Duodenal mucosa (tissue), 2 donors: ENCODE measurements around the gene KRCC1.

ENCODE experiments used
- H3K27ac ChIP-seq: one replicate; pipeline ENCODE4 v1.7.0; 2013; ENCODE audit warnings: low read depth, low read length
- H3K27me3 ChIP-seq, 2 donors: one replicate each; pipeline ENCODE4 v1.7.0; 2013; ENCODE audit warnings: low read length in 2 of 2, control low read depth in 1 of 2; ENCODE audit not compliant: insufficient read depth in 2 of 2, control insufficient read depth in 1 of 2
- H3K36me3 ChIP-seq, 2 donors: one replicate each; pipeline ENCODE4 v1.7.0; 2013; ENCODE audit warnings: low read length in 2 of 2, control low read depth in 1 of 2; ENCODE audit not compliant: insufficient read depth in 2 of 2, control insufficient read depth in 1 of 2
- H3K4me1 ChIP-seq, 2 donors: one replicate each; pipeline ENCODE4 v1.7.0; 2013; ENCODE audit warnings: low read length in 2 of 2, control low read depth in 1 of 2; ENCODE audit not compliant: insufficient read depth in 2 of 2, control insufficient read depth in 1 of 2
- H3K4me3 ChIP-seq, 2 donors: one replicate each; pipeline ENCODE4 v1.7.0; 2013; ENCODE audit warnings: low read length in 2 of 2, low read depth in 1 of 2
- H3K9ac ChIP-seq, 2 donors: one replicate each; pipeline ENCODE4 v1.7.0; 2013; ENCODE audit warnings: low read length in 2 of 2, low read depth in 1 of 2
- H3K9me3 ChIP-seq, 2 donors: one replicate each; pipeline ENCODE4 v1.7.0; 2013; ENCODE audit warnings: low read length in 2 of 2, control low read depth in 1 of 2; ENCODE audit not compliant: control insufficient read depth in 1 of 2

The KRCC1 gene

GRCh38 chr2:88055371-88056128 lies at the start of gene KRCC1:
TSS of gene KRCC1 (minus strand) at chr2:88055783. CDS start at chr2:88028563, 27,220 bp downstream.
- H3K4me1 ChIP-seq, result peaks cover 32 to 45% of the 10 kb centered on the region in 2 donors
- peak within 1 kb of the TSS; percentile 95 to 98 for H3K4me3 ChIP-seq
- peak within 1 kb of the TSS; percentile 94 for H3K27ac ChIP-seq
- H3K36me3 ChIP-seq, result no peaks in the 10 kb centered on the region
- H3K9me3 ChIP-seq, result no peaks in the 10 kb centered on the region
- no peaks in the 10 kb centered on the region for H3K27me3 ChIP-seq
- H3K9ac ChIP-seq, result peak within 1 kb of the TSS; percentile 92 to 96

- Histone ChIP-seq H3K4me3 (no peak overlapping the region), H3K9me3 (no peaks in the 10 kb centered on the region), H3K27me3 (no peaks in the 10 kb centered on the region), H3K36me3 (no peaks in the 10 kb centered on the region), H3K9ac (no peak overlapping the region), H3K4me1 (no peaks in the 10 kb centered on the region), H3K27ac (no peak overlapping the region)
Measured at GRCh38 chr2:88100489-88100858, 44.9 kb upstream of the KRCC1 start.

- no peaks in the 10 kb centered on the region for H3K4me1 ChIP-seq
- no peaks in the 10 kb centered on the region for H3K36me3 ChIP-seq
- no peaks in the 10 kb centered on the region for H3K27me3 ChIP-seq
- no peak overlapping the region for H3K4me3 ChIP-seq
- H3K27ac ChIP-seq, result no peak overlapping the region
- H3K9ac ChIP-seq, result no peak overlapping the region
- no peaks in the 10 kb centered on the region for H3K9me3 ChIP-seq
Measured at GRCh38 chr2:88099798-88100488, 44.4 kb upstream of the KRCC1 start.

- Histone ChIP-seq H3K27me3 (no peaks in the 10 kb centered on the region), H3K4me3 (no peak overlapping the region), H3K36me3 (no peaks in the 10 kb centered on the region), H3K9ac (no peak overlapping the region), H3K27ac (no peak overlapping the region), H3K4me1 (no peaks in the 10 kb centered on the region), H3K9me3 (no peaks in the 10 kb centered on the region)
Measured at GRCh38 chr2:88098558-88098900, 42.9 kb upstream of the KRCC1 start.

- no peaks in the 10 kb centered on the region for H3K4me1 ChIP-seq
- H3K4me3 ChIP-seq, result no peak overlapping the region
- H3K27ac ChIP-seq, result no peak overlapping the region
- H3K9ac ChIP-seq, result no peak overlapping the region
- no peaks in the 10 kb centered on the region for H3K9me3 ChIP-seq
- no peaks in the 10 kb centered on the region for H3K36me3 ChIP-seq
- no peaks in the 10 kb centered on the region for H3K27me3 ChIP-seq
Measured at GRCh38 chr2:88097891-88098557, 42.4 kb upstream of the KRCC1 start.

GRCh38 chr2:88097192-88097591 lies 41.6 kb upstream of the KRCC1 start:
- Histone ChIP-seq H3K27me3 (no peaks in the 10 kb centered on the region), H3K9me3 (no peaks in the 10 kb centered on the region), H3K4me1 (no peaks in the 10 kb centered on the region), H3K36me3 (no peaks in the 10 kb centered on the region), H3K27ac (no peak overlapping the region), H3K9ac (no peak overlapping the region), H3K4me3 (no peak overlapping the region)

GRCh38 chr2:88096708-88097107 lies 41.1 kb upstream of the KRCC1 start:
- no peak overlapping the region for H3K27ac ChIP-seq
- H3K4me3 ChIP-seq, result no peak overlapping the region
- no peaks in the 10 kb centered on the region for H3K4me1 ChIP-seq
- H3K9ac ChIP-seq, result no peak overlapping the region
- no peaks in the 10 kb centered on the region for H3K9me3 ChIP-seq
- no peaks in the 10 kb centered on the region for H3K27me3 ChIP-seq
- H3K36me3 ChIP-seq, result no peaks in the 10 kb centered on the region

GRCh38 chr2:88095022-88095421 lies 39.4 kb upstream of the KRCC1 start:
- no peaks in the 10 kb centered on the region for H3K36me3 ChIP-seq
- H3K27ac ChIP-seq, result no peak overlapping the region
- H3K4me1 ChIP-seq, result no peaks in the 10 kb centered on the region
- H3K27me3 ChIP-seq, result no peaks in the 10 kb centered on the region
- H3K4me3 ChIP-seq, result no peak overlapping the region
- no peaks in the 10 kb centered on the region for H3K9me3 ChIP-seq
- H3K9ac ChIP-seq, result no peak overlapping the region

GRCh38 chr2:88092773-88093172 lies 37.2 kb upstream of the KRCC1 start:
- Histone ChIP-seq H3K36me3 (no peaks in the 10 kb centered on the region), H3K4me1 (no peaks in the 10 kb centered on the region), H3K4me3 (no peak overlapping the region), H3K9ac (no peak overlapping the region), H3K27ac (no peak overlapping the region), H3K9me3 (no peaks in the 10 kb centered on the region), H3K27me3 (no peaks in the 10 kb centered on the region)

- Histone ChIP-seq H3K27ac (no peak overlapping the region), H3K4me1 (no peaks in the 10 kb centered on the region), H3K9me3 (no peaks in the 10 kb centered on the region), H3K9ac (no peak overlapping the region), H3K4me3 (no peak overlapping the region), H3K27me3 (no peaks in the 10 kb centered on the region), H3K36me3 (no peaks in the 10 kb centered on the region)
Measured at GRCh38 chr2:88091943-88092342, 36.4 kb upstream of the KRCC1 start.
